Measurements from ENCODE around the gene ATP4B.

Gene ATP4B

GRCh38 chr13:113642563-113642962 is 15.4 kb downstream of the ATP4B start:
- DNase-seq (ENCODE audit: low read depth in 3 of 3): no peak

GRCh38 chr13:113641426-113641825 is 16.6 kb downstream of the ATP4B start:
- DNase-seq (ENCODE audit: low read depth in 3 of 3): no peak

GRCh38 chr13:113639616-113640262 is 18.3 kb downstream of the ATP4B start:
- no peak for DNase-seq (ENCODE audit: low read depth in 3 of 3)

- no peak for DNase-seq (ENCODE audit: low read depth in 3 of 3)
These were observed 19.2 kb downstream of the ATP4B start for GRCh38 chr13:113638806-113639205.

GRCh38 chr13:113638173-113638746 is 19.7 kb downstream of the ATP4B start:
- DNase-seq (ENCODE audit: low read depth in 3 of 3): no peak

- DNase-seq (ENCODE audit: low read depth in 3 of 3): no peak
These were observed 20.5 kb downstream of the ATP4B start for GRCh38 chr13:113637262-113638160.

GRCh38 chr13:113636266-113636963 is 21.6 kb downstream of the ATP4B start:
- DNase-seq (ENCODE audit: low read depth in 3 of 3): no peak

GRCh38 chr13:113635709-113636108 is 22.3 kb downstream of the ATP4B start:
- no peak for DNase-seq (ENCODE audit: low read depth in 3 of 3)

GRCh38 chr13:113635048-113635420 is 23.0 kb downstream of the ATP4B start:
- DNase-seq (ENCODE audit: low read depth in 3 of 3): no peak

GRCh38 chr13:113634279-113635047 is 23.5 kb downstream of the ATP4B start:
- no peak for DNase-seq (ENCODE audit: low read depth in 3 of 3)

GRCh38 chr13:113633485-113633873 is 24.5 kb downstream of the ATP4B start:
- no peak for DNase-seq (ENCODE audit: low read depth in 3 of 3)

GRCh38 chr13:113632706-113633484 is 25.1 kb downstream of the ATP4B start:
- DNase-seq (ENCODE audit: low read depth in 3 of 3): no peak

- no peak for DNase-seq (ENCODE audit: low read depth in 3 of 3)
These were observed 26.5 kb downstream of the ATP4B start for GRCh38 chr13:113631341-113632095.

GRCh38 chr13:113630804-113631203 is 27.2 kb downstream of the ATP4B start:
- DNase-seq (ENCODE audit: low read depth in 3 of 3): no peak

GRCh38 chr13:113630296-113630695 is 27.7 kb downstream of the ATP4B start:
- DNase-seq (ENCODE audit: low read depth in 3 of 3): no peak

GRCh38 chr13:113629866-113630265 is 28.1 kb downstream of the ATP4B start:
- no peak for DNase-seq (ENCODE audit: low read depth in 3 of 3)

- DNase-seq (ENCODE audit: low read depth in 3 of 3): no peak
These were observed 29.4 kb downstream of the ATP4B start for GRCh38 chr13:113628291-113629270.

- no peak for DNase-seq (ENCODE audit: low read depth in 3 of 3)
These were observed 30.9 kb downstream of the ATP4B start for GRCh38 chr13:113627136-113627535.

Data from stimulated activated CD4-positive, alpha-beta T cell treated with anti-CD3 and anti-CD28 coated beads, TNF-alpha, amount 100 ng/mL, for 24 hours (primary cell).